Heart left ventricle (tissue), 13 donors: ENCODE data around the gene TPSAB1.
"Not testable (repeated sequence)": the region's sequence is repeated elsewhere in the genome, so short reads cannot be mapped to it uniquely, and the experiment has no call there.

Experiments used
- CTCF ChIP-seq, 12 donors: fragments of 200-600 bp; sonication (generic) in 4 of 12; IDR thresholded peaks; one replicate each; pipeline versions ENCODE4 v1.5.0 to v1.8.0; 2018 to 2022; ENCODE audit warnings: antibody characterized with exemption in 12 of 12, mild to moderate bottlenecking in 5 of 12
- POLR2A ChIP-seq, 2 donors: fragments of 450-650 bp; IDR thresholded peaks; one replicate each; pipeline ENCODE4 v1.6.1; 2017; ENCODE audit warnings: antibody characterized with exemption in 2 of 2, mild to moderate bottlenecking in 2 of 2, moderate library complexity in 2 of 2
- donor health status: ischemic (EF 13 %, LVEDD 7.1; RV severe dilation, severe dysfunction).
- donor health status: DM: no; HTN: yes; CAD: no.
- donor health status: DM: no; HTN: no; CAD: no.
- donor health status: ischemic (EF 25% LVEDD 6.9; RV normal size, moderate dysfunction).
- donor health status: ischemic (EF 25% LVEDD 5.7; RV mildly dilated, moderate dysfunction).
- donor health status: ischemic (EF 35%, LVEDD 5.7; RV mildly dilated, moderate dysfunction).
- donor health status: nonischemic (EF 11% LVEDD 7.7; RV severe dilation, severe dysfunction).
- donor health status: DM: yes; HTN: yes; CAD: no.
- donor health status: PGD.
- donor health status: ischemic (EF 29% LVEDD 5.4; RV normal size, mild dysfunction).
- donor health status: nonischemic (EF 23%, LVEDD 6.1; RV moderate dilation, normal function).

- TF ChIP-seq CTCF, POLR2A (IDR thresholded peaks at IDR 0.05): not testable (repeated sequence)
Measured at GRCh38 chr16:1225728-1226311, 14.7 kb upstream of the TPSAB1 start.
